ENCODE measurements around the gene PID1. TPM values are rescaled to one million over a fixed set of nuclear protein-coding genes. Genes with fewer than 3 reads are reported as not detected.

PID1 gene
- polyA plus RNA-seq, 4 donors: 7.3 to 8.3 (median 8.0) TPM

- no peak for DNase-seq (ENCODE audit: low read depth in 4 of 4, low spot score in 3 of 4)
Observed at GRCh38 chr2:229173825-229174359, 97.2 kb downstream of the PID1 start.

GRCh38 chr2:229170916-229171315 lies 100.2 kb downstream of the PID1 start:
- no peak for DNase-seq (ENCODE audit: low read depth in 4 of 4, low spot score in 3 of 4)

- DNase-seq (ENCODE audit: low read depth in 4 of 4, low spot score in 3 of 4): no peak
Observed at GRCh38 chr2:229170171-229170570, 100.9 kb downstream of the PID1 start.

GRCh38 chr2:229169751-229170150 lies 101.3 kb downstream of the PID1 start:
- no peak for DNase-seq (ENCODE audit: low read depth in 4 of 4, low spot score in 3 of 4)

GRCh38 chr2:229164545-229165249 lies 106.4 kb downstream of the PID1 start:
- no peak for DNase-seq (ENCODE audit: low read depth in 4 of 4, low spot score in 3 of 4)

- DNase-seq (ENCODE audit: low read depth in 4 of 4, low spot score in 3 of 4): no peak
Observed at GRCh38 chr2:229163893-229164292, 107.2 kb downstream of the PID1 start.

- no peak for DNase-seq (ENCODE audit: low read depth in 4 of 4, low spot score in 3 of 4)
Observed at GRCh38 chr2:229162015-229162414, 109.1 kb downstream of the PID1 start.

- no peak for DNase-seq (ENCODE audit: low read depth in 4 of 4, low spot score in 3 of 4)
Observed at GRCh38 chr2:229160984-229161383, 110.1 kb downstream of the PID1 start.

- no peak for DNase-seq (ENCODE audit: low read depth in 4 of 4, low spot score in 3 of 4)
Observed at GRCh38 chr2:229160180-229160579, 110.9 kb downstream of the PID1 start.

- no peak for DNase-seq (ENCODE audit: low read depth in 4 of 4, low spot score in 3 of 4)
Observed at GRCh38 chr2:229159405-229159804, 111.7 kb downstream of the PID1 start.

GRCh38 chr2:229154381-229154780 lies 116.7 kb downstream of the PID1 start:
- DNase-seq (ENCODE audit: low read depth in 4 of 4, low spot score in 3 of 4): no peak

GRCh38 chr2:229153951-229154350 lies 117.1 kb downstream of the PID1 start:
- no peak for DNase-seq (ENCODE audit: low read depth in 4 of 4, low spot score in 3 of 4)

- DNase-seq (ENCODE audit: low read depth in 4 of 4, low spot score in 3 of 4): no peak
Observed at GRCh38 chr2:229153267-229153666, 117.8 kb downstream of the PID1 start.

- no peak for DNase-seq (ENCODE audit: low read depth in 4 of 4, low spot score in 3 of 4)
Observed at GRCh38 chr2:229152674-229153073, 118.4 kb downstream of the PID1 start.

- DNase-seq (ENCODE audit: low read depth in 4 of 4, low spot score in 3 of 4): no peak
Observed at GRCh38 chr2:229150317-229150716, 120.8 kb downstream of the PID1 start.

- DNase-seq (ENCODE audit: low read depth in 4 of 4, low spot score in 3 of 4): no peak
Observed at GRCh38 chr2:229141424-229142025, 129.6 kb downstream of the PID1 start.

- no peak for DNase-seq (ENCODE audit: low read depth in 4 of 4, low spot score in 3 of 4)
Observed at GRCh38 chr2:229137639-229138038, 133.4 kb downstream of the PID1 start.

- DNase-seq (ENCODE audit: low read depth in 4 of 4, low spot score in 3 of 4): no peak
Observed at GRCh38 chr2:229137066-229137465, 134.0 kb downstream of the PID1 start.

GRCh38 chr2:229133155-229133772 lies 137.8 kb downstream of the PID1 start:
- DNase-seq (ENCODE audit: low read depth in 4 of 4, low spot score in 3 of 4): peak; percentile 8 to 26 (median 17)

GRCh38 chr2:229132236-229132635 lies 138.9 kb downstream of the PID1 start:
- no peak for DNase-seq (ENCODE audit: low read depth in 4 of 4, low spot score in 3 of 4)

- no peak for DNase-seq (ENCODE audit: low read depth in 4 of 4, low spot score in 3 of 4)
Observed at GRCh38 chr2:229130522-229130921, 140.6 kb downstream of the PID1 start.
